Eye (tissue), 1 donor: ENCODE data around the gene RGS18.
"Not testable (repeated sequence)": the region's sequence is repeated elsewhere in the genome, so short reads cannot be mapped to it uniquely, and the experiment has no call there.

Experiments
- DNase-seq: peaks from one replicate; pipeline ENCODE4 v3.0.0-alpha.2; 2015

RGS18 gene

DNA sequence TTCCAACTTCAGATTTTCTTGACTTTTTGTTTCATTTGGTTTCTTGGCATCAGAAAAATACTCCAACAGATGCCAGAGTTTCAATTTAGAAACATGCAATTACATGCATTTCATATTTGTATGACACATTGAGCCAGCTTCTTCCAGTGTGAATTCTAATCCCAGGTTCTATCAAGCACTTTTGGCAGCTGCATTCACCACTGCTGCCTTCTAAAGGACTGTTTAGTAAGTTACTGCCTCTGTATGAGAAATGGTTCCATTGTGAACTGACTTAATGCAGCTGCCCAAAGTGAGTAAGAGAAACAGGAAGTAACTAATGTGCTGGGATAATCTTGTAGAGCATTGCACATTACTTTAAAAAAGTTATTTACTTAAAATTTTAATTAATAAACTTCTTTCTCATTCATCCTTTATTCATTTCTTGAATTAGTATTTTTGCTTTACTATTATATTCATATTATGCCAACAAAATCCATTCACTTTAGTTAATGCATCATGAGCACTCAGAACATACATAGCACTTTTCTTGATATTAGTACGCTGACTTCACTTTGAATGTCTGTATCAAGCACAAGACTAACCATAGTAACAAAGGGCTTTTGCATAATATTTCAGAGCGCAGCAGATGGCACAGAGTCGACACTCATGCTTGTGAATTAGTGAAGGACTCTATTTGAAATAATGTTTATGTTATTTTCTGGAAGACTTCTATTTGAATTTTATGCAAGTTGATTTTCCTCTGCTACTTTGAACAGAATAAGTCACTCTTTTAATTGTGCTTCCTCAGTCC is 9.8 kb downstream of the RGS18 start:
- DNase-seq, result no peak

- no peak for DNase-seq
Measured at GRCh38 chr1:192168964-192169363, 10.7 kb downstream of the RGS18 start.

DNA sequence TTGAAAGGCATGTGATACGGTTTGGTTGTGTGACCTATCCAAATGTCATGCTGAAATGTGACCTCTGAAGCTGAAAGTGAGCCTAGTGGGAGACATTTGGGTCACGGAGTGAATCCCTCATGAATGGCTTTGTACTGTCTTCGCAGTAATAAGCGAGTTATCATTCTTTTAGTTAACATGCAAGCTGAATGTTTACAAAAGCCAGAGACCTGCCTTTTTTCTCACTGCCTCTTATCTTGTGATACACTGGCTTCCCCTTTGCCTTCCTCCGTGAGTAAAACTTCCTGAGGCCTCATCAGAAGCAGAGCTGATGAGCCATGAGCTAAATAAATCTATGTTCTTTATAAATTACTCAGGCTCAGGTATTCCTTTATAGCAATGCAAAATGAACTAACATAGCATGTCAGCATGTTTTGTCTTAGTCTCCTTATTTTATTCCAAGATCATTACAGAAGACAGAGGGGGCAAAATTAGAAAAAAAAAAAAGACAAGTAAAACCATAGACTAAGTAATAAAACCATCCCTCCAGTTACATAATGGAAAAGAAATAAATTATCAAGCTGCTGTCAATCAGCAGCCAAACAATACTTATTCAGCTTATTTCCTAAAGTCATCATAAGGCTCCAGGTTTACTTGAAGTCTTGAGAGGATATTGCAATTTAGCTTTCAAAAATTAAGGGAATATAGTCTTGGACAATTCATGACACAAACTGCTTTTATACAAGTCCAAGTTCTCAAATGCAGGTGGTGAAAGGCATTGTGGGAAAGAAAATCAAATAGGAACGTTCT is 12.1 kb downstream of the RGS18 start:
- no peak for DNase-seq

GRCh38 chr1:192171123-192171522 is 12.9 kb downstream of the RGS18 start:
- no peak for DNase-seq

DNA sequence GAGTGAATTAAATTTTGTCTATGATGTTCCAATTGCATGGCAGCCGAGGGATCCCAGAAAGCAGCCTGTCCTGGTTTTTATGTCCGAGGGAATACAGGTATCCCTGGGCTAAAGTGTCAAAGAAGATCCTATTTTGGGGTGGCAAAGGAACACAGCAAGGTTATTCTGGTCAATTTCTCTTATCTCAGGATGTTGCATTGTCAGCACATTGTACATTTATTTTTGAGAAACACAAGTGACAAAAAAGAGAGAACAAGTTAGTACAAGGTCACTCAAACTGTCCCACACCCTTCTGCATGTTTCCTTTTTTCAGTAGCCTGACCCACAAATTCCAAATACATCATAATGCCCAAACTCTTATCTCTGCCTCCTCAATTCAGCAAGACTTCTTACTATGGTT is 17.7 kb downstream of the RGS18 start:
- no peak for DNase-seq

- DNase-seq, result no peak
Measured at GRCh38 chr1:192183788-192184187, 25.5 kb downstream of the RGS18 start.

DNA sequence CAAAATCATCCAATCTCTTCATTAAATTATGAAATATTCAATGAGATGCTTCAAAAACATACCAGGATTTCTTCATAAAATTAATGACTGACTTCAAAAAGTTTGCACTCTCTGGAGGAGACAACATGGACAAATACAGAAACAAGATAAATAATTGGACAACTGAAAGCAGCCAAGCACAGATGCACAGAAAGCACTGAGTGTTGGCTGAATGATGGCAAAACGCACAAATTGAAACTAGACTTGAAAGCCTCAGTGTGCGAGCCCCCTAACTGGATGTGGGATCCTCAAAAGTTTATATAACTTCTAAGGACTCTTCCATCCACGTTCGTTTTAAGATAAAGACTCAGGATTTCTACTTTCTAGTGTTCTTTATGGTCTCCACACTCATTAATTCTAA is 27.9 kb downstream of the RGS18 start:
- DNase-seq, result no peak

GRCh38 chr1:192190066-192190465 is 31.8 kb downstream of the RGS18 start:
- no peak for DNase-seq

- DNase-seq, result no peak
Measured at GRCh38 chr1:192201303-192201702, 43.0 kb downstream of the RGS18 start.

GRCh38 chr1:192224396-192224795 is 66.1 kb downstream of the RGS18 start:
- DNase-seq, result no peak

DNA sequence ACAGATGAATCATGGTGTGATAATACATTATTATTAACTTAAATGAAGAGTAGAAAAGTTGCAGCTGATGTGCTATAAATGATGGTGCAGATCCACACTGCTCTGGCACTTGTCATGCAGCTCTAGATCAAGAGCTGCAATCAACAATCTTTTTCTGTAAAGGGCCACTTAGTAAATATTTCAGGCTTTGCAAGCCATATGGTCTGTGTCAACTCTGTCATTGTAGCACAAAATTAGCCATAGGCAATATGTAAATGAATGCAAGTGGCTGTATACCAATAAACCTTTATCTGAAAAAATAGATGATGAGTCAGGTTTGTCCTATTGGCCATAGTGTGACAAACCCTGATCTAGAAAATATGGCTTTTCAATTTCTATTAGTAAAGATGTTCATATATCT is 66.6 kb downstream of the RGS18 start:
- no peak for DNase-seq

- no peak for DNase-seq
Measured at GRCh38 chr1:192225266-192225665, 67.0 kb downstream of the RGS18 start.

DNA sequence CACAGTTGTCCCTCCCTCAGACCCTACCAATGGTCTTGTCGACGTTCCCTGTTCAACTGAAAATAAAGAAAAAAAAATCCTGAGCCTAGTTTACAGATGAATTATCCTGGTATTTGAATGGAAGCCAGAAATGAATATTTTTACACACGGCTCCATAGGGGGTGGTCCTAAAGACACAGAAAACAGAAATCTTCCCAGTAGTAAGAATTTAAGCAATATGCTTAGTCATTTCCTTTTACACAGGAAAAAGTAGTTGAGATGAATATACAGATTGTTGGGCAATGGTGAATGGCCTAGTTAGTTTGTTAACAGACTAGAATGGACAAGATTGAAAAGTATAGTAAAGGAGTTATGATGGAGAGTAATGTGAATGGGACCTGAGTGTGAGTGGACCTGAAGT is 67.4 kb downstream of the RGS18 start:
- no peak for DNase-seq

DNA sequence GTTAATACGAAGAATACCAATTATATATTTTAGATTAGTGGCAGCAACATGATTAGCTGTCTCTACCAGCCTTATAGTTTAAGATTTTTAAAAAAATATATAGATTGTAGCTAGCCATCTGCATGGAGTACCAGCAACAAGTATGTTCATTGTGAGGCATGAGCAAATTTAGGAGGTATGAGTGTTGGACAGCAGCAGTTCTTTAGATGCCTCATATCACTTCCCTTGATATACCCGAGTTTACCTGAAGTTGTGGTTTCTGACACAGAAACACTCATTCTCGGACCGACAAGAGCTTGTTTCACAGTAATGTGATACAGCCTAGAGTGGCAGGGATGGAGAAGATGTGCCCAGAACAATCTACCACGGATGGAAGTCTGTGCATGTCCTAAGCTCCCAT is 69.1 kb downstream of the RGS18 start:
- DNase-seq, result no peak

GRCh38 chr1:192227980-192228379 is 69.7 kb downstream of the RGS18 start:
- DNase-seq, result not testable (repeated sequence)

- DNase-seq, result no peak
Measured at GRCh38 chr1:192232817-192233417, 74.7 kb downstream of the RGS18 start.

- no peak for DNase-seq
Measured at GRCh38 chr1:192235127-192235526, 76.9 kb downstream of the RGS18 start.
